NOMO-1 (cell line): ENCODE results near the gene COPG1.
"Not testable (repeated sequence)": the region's sequence is repeated elsewhere in the genome, so short reads cannot be mapped to it uniquely, and the experiment has no call there.

ENCODE experiments used
- DNase-seq, 2 experiments: peaks; one replicate each; lab custom pipeline; 2025; ENCODE audit not compliant: unreplicated experiment in 2 of 2; lab: John Stamatoyannopoulos, UW

The COPG1 gene

GRCh38 chr3:129240436-129240835, 9.0 kb upstream of the COPG1 start:
- DNase-seq: no peak

GRCh38 chr3:129245141-129245540, 4.3 kb upstream of the COPG1 start:
- no peak for DNase-seq

GRCh38 chr3:129245641-129246306, 3.6 kb upstream of the COPG1 start:
- peak; percentile 94 to 98 for DNase-seq

- no peak for DNase-seq
Observed at GRCh38 chr3:129246636-129247035, 2.8 kb upstream of the COPG1 start.

- no peak for DNase-seq
Observed at GRCh38 chr3:129248286-129248979, 973 bp upstream of the COPG1 start.

GRCh38 chr3:129252748-129253147, 3.3 kb downstream of the COPG1 start:
- DNase-seq: no peak

- DNase-seq: no peak
Observed at GRCh38 chr3:129254536-129255230, 5.3 kb downstream of the COPG1 start.

GRCh38 chr3:129256270-129256669, 6.9 kb downstream of the COPG1 start:
- DNase-seq: no peak

GRCh38 chr3:129257609-129258008, 8.2 kb downstream of the COPG1 start:
- no peak for DNase-seq

- no peak for DNase-seq
Observed at GRCh38 chr3:129259612-129260477, 10.4 kb downstream of the COPG1 start.

GRCh38 chr3:129260606-129261005, 11.2 kb downstream of the COPG1 start:
- DNase-seq: no peak

- no peak for DNase-seq
Observed at GRCh38 chr3:129261894-129262293, 12.5 kb downstream of the COPG1 start.

GRCh38 chr3:129263161-129263910, 13.9 kb downstream of the COPG1 start:
- no peak for DNase-seq

GRCh38 chr3:129264994-129265393, 15.6 kb downstream of the COPG1 start:
- DNase-seq: not testable (repeated sequence)

- no peak for DNase-seq
Observed at GRCh38 chr3:129266651-129267050, 17.2 kb downstream of the COPG1 start.

GRCh38 chr3:129268396-129268795, 19.0 kb downstream of the COPG1 start:
- no peak for DNase-seq

GRCh38 chr3:129271674-129272073, 22.3 kb downstream of the COPG1 start:
- DNase-seq: no peak

- no peak for DNase-seq
Observed at GRCh38 chr3:129276385-129276784, 27.0 kb downstream of the COPG1 start.

- no peak for DNase-seq
Observed at GRCh38 chr3:129277829-129278271, 28.4 kb downstream of the COPG1 start.

- peak; percentile 91 to 97 for DNase-seq
Observed at GRCh38 chr3:129278439-129278965, 29.1 kb downstream of the COPG1 start, which contains the start of gene HMCES. HMCES (plus strand) TSS chr3:129278870; CDS start chr3:129279733, 863 bp downstream.
